Hepatocyte (in vitro differentiated cells): ENCODE results near the gene ZMYND8.

Source experiments
- EZH2 ChIP-seq: fragments of 200-600 bp; sonication (generic); IDR thresholded peaks from 2 replicates; pipeline ENCODE4 v1.6.1; 2016; ENCODE audit warnings: antibody characterized with exemption, mild to moderate bottlenecking, borderline replicate concordance
- EZH2phosphoT487 ChIP-seq: fragments of 200-600 bp; sonication (generic); IDR thresholded peaks from one replicate; pipeline ENCODE4 v1.6.1; 2018; ENCODE audit warnings: antibody characterized with exemption, mild to moderate bottlenecking, low read depth, moderate library complexity; ENCODE audit not compliant: unreplicated experiment, severe bottlenecking
- TF ChIP-seq, protein P1 (sequence below): fragments of 200-600 bp; sonication (generic); IDR thresholded peaks from 2 replicates; pipeline ENCODE4 v1.5.1; 2016; ENCODE audit warnings: antibody characterized with exemption, mild to moderate bottlenecking; ENCODE audit not compliant: poor library complexity

DNA sequence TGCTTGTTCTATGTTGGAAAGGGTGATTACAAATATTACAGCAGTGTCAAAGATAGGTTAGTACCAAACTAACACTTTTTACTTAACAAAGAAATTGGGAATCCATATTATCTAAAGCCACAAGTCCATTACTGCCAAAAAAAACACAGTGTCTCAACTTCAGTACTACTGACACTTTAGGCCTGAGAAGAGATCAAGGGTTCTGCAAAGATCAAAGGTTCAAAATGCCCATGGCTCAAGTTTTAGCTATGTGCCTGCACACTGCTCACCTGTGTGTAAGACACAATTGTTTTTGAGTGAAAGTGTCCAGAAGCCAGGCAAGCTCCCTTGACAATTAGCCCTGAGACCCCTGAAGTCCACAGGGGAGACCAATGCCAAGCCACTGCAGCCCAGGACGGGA is 132.6 kb downstream of the ZMYND8 start:
- TF ChIP-seq, protein P1, sequence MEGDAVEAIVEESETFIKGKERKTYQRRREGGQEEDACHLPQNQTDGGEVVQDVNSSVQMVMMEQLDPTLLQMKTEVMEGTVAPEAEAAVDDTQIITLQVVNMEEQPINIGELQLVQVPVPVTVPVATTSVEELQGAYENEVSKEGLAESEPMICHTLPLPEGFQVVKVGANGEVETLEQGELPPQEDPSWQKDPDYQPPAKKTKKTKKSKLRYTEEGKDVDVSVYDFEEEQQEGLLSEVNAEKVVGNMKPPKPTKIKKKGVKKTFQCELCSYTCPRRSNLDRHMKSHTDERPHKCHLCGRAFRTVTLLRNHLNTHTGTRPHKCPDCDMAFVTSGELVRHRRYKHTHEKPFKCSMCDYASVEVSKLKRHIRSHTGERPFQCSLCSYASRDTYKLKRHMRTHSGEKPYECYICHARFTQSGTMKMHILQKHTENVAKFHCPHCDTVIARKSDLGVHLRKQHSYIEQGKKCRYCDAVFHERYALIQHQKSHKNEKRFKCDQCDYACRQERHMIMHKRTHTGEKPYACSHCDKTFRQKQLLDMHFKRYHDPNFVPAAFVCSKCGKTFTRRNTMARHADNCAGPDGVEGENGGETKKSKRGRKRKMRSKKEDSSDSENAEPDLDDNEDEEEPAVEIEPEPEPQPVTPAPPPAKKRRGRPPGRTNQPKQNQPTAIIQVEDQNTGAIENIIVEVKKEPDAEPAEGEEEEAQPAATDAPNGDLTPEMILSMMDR = no peak
- TF ChIP-seq EZH2 = no peak
- TF ChIP-seq EZH2phosphoT487 = no peak
